ENCODE measurements around the gene PRMT6.
"Not testable (repeated sequence)": the region's sequence is repeated elsewhere in the genome, so short reads cannot be mapped to it uniquely, and the experiment has no call there.

Gene PRMT6

DNA sequence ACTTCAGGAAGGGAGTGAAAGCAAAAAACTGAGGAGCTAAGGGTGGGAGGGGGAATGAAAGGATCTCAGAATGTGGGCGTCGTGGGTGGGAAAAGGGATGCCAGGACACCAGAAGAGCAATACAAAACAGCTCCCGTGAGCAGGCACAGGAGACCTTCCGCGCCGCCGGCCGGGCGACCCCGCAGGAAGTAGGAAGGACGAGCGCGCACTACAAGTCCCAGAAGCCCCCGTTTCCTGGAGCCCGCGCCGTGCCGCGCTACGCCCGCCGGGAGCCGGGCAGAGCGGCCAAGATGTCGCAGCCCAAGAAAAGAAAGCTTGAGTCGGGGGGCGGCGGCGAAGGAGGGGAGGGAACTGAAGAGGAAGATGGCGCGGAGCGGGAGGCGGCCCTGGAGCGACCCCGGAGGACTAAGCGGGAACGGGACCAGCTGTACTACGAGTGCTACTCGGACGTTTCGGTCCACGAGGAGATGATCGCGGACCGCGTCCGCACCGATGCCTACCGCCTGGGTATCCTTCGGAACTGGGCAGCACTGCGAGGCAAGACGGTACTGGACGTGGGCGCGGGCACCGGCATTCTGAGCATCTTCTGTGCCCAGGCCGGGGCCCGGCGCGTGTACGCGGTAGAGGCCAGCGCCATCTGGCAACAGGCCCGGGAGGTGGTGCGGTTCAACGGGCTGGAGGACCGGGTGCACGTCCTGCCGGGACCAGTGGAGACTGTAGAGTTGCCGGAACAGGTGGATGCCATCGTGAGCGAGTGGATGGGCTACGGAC is at the start of gene PRMT6:
PRMT6 (plus strand) TSS at position 249 of the 771 bp plus-strand sequence; CDS start at position 291, 42 bp downstream.
- DNase-seq (ENCODE audit: low read depth), result peak; percentile 76

DNA sequence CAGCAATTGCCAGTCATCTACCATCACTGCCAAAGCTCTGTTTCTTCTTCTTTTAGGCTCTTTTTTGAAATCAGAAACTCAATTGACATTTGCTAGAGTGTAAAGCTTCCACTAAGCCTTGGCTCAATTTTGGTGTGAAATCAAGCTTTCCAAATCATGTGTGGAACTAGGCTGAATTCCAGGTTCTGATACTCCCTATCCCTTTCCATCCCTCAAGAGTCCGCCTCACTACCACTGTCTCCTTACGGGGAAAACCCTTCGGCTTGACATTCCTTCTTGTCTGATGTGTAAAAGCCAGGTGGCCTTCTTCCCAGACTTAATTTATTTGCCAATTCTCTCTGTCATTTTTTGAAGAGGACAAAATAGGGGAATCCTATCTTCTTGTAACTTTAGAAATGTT is 47.2 kb upstream of the PRMT6 start:
- DNase-seq (ENCODE audit: low read depth), result peak; percentile 17

DNA sequence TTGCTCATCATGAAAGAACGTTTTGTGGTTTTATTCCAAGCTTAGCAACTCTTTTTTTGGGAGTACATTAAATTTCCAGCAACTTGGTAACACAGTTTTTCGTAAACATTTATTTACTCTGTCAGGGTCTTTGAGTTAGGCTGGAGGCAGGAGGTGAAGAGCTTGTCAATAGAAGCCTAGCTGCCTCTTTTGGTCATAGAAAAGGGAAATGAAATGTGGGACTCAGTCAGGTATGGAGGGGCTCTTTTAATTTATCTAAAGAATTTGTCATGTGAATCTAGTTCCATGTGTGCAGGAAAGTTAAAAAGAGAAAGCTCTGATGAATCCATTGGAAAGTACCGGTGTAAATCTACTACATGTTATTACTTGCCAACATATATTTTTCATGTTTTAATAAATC is 45.9 kb upstream of the PRMT6 start:
- no peak for DNase-seq (ENCODE audit: low read depth)

DNA sequence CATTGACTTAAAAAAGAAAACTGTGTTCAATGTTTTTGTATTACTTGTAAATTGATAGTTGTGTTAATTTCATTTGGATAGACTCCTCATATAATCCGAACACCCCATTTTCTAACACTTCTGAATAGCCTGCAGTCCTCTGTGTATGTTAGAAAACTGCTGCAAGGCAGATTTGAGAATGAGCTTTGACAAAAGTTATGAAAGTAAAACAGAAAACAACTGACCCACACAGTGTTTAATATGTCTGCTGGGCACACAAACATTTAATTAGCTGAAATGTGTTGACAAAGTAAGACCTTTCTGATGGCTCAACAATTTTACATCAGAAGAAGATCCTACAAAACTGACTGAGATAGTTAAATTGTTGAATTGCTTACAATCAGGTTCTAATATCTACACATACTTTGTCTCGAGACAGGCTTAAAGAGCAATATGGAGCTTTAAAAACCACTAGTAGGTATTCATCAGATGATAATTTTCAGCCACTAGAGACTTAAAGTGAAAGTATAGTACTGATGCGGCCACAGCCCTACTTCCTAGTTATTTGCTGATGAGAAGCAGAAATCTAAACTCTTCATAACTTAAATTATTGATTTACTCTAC is 40.0 kb upstream of the PRMT6 start:
- no peak for DNase-seq (ENCODE audit: low read depth)

DNA sequence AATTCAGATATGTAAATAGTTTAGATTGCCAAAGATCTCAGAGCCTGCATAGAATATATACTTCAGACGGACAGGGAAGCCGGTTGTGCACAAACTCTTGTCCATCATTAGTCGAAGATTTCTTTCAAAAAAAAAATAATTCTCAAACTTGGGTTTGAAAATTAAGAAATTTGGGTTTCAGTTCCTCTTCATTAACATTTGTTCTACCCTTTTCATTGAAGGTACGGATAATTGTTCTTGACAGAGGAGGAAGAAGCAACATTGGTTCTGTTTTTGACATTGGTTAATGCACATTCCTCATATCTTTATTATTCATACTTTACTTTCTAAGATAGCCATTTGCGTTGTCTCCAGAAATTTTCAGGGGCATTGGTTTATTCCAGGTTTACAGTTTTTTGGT is 38.0 kb upstream of the PRMT6 start:
- DNase-seq (ENCODE audit: low read depth), result no peak

DNA sequence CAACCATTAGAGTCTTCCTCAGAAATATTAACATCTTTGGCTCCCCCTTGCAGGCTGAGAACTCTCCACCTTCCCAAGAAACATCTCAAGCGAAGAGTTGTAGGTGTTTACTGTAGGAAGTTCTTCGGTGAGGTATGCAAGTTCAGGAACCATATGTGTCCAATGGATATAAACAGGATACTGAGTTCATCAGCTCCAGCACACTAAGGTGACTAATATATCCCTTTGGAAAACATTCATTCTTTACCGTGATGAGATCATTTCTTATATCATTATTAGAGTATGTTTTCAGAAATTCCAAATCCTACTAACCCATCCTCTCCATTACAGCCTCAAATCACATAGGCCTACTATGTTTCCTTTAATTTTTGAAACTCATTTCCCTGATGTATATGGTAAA is 37.3 kb upstream of the PRMT6 start:
- DNase-seq (ENCODE audit: low read depth), result no peak

DNA sequence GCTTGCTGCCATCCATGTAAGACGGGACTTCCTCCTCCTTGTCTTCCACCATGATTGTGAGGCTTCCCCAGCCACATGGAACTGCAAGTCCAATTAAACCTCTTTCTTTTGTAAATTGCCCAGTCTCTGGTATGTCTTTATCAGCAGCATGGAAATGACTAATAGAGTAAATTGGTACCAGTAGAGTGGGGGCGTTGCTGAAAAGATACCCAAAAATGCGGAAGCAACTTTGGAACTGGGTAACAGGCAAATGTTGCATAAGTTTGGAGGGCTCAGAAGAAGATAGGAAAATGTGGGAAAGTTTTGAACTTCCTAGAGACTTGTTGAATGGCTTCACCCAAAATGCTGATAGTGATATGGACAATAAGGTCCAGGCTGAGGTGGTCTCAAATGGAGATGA is 17.6 kb upstream of the PRMT6 start:
- not testable (repeated sequence) for DNase-seq (ENCODE audit: low read depth)

DNA sequence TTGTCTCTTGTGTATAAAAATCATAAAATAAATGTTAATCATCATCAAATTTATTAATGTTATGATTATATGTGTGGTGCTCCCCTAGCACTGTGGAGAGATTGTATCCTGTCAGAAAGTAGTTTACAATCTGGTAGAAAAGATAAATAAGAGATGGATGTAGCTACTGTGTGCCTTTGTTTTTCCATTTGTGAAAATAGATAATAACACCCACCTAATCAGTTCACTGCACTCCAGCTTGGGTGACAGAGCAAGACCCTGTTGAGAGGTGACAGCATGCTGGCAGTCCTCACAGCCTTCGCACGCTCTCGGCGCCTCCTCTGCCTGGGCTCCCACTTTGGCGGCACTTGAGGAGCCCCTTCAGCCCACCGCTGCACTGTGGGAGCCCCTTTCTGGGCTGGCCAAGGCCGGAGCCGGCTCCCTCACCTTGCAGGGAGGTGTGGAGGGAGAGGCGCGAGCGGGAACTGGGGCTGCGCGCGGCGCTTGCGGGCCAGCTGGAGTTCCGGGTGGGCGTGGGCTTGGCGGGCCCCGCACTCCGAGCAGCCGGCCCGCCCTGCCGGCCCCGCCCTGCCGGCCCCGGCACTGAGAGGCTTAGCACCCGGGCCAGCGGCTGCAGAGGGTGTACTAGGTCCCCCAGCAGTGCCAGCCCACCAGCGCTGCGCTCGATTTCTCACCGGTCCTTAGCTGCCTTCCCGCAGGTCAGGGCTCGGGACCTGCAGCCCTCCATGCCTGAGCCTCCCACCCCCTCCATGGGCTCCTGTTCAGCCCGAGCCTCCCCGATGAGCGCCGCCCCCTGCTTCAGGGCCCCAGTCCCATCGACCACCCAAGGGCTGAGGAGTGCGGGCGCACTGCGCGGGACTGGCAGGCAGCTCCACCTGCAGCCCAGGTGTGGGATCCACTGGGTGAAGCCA is 11.9 kb upstream of the PRMT6 start:
- not testable (repeated sequence) for DNase-seq (ENCODE audit: low read depth)

DNA sequence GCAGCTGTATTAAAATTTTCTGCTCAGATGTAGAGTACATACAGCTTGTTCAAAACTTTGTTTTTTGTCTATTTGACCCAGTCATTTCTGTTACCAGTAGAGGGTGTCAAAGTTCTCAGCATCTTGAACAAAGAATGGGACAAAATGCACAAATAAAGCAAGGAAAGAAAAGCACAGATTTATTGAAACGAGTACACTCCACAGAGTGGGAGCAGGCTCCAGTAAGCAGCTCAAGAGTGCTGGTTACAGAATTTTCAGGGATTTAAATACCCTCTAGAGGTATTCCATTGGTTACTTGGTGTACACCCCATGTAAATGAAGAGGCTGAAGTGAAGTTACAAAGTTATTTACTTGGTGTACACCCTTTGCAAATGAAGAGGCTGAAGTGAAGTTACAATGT is 8.9 kb upstream of the PRMT6 start:
- DNase-seq (ENCODE audit: low read depth), result no peak

DNA sequence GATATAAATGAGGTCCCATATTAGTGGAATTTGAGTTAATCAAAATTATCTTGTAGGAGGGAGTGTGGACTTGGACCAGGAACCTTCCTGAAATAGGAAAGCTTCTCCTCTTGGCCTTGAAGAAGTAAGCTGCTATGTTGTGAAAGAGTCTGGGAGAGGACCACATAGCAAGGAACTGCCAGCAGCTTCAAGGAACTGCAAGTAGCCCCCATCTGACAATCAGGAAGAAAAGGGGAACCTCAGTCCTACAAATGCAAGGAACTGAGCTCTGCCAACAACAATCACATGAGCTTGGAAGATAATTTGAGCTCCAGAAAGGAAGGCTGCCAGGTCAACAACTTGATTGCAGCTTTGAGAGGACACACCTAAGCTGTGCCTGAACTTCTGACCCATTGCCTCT is 8.2 kb upstream of the PRMT6 start:
- no peak for DNase-seq (ENCODE audit: low read depth)

DNA sequence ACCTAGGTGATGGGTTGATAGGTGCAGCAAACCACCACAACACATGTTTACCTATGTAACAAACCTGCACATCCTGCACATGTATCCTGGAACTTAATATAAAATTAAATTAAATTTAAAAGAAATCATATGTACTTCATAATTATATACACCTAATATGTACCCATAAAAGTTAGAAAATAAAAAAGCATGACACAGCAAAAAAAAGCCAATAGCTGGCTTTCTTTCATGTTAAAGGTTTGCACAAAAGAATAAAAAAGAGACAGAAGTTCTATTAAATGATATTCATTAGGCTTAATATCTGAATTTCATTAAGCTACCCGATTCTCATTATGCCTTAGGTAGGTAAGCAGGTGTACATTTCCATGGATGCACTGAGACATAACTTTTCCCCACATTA is 5.2 kb upstream of the PRMT6 start:
- DNase-seq (ENCODE audit: low read depth), result no peak

DNA sequence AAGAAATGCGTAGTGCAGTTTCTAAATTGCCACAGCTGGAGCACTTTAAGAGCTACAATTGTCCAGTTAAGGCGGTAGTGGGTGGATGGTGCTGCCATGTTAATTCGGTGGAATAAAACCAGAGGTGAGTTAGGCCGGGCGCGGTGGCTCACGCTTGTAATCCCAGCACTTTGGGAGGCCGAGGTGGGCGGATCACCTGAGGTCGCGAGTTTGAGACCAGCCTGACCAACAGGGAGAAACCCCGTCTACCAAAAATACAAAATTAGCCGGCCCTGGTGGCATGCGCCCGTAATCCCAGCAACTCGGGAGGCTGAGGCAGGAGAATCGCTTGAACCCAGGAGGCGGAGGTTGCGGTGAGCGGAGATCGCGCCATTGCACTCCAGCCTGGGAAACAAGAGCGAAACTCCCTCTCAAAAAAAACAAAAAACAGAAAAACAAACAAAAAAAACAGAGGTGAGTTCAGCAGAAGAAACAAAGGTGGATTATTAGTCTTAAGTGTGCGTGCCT is 502 bp upstream of the PRMT6 start:
- DNase-seq (ENCODE audit: low read depth), result not testable (repeated sequence)

DNA sequence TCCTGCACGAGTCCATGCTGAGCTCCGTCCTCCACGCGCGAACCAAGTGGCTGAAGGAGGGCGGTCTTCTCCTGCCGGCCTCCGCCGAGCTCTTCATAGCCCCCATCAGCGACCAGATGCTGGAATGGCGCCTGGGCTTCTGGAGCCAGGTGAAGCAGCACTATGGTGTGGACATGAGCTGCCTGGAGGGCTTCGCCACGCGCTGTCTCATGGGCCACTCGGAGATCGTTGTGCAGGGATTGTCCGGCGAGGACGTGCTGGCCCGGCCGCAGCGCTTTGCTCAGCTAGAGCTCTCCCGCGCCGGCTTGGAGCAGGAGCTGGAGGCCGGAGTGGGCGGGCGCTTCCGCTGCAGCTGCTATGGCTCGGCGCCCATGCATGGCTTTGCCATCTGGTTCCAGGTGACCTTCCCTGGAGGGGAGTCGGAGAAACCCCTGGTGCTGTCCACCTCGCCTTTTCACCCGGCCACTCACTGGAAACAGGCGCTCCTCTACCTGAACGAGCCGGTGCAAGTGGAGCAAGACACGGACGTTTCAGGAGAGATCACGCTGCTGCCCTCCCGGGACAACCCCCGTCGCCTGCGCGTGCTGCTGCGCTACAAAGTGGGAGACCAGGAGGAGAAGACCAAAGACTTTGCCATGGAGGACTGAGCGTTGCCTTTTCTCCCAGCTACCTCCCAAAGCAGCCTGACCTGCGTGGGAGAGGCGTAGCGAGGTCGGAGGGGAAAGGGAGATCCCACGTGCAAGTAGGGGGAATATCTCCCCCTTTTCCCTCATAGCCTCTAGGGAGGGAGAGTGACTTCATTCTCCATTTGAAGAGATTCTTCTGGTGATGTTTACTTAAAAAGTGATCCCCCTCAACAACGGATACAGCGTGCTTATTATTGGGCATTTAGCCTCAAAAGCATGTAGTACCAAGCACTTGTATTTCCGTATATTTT is 991 bp downstream of the PRMT6 start:
- DNase-seq (ENCODE audit: low read depth), result peak; percentile 44

DNA sequence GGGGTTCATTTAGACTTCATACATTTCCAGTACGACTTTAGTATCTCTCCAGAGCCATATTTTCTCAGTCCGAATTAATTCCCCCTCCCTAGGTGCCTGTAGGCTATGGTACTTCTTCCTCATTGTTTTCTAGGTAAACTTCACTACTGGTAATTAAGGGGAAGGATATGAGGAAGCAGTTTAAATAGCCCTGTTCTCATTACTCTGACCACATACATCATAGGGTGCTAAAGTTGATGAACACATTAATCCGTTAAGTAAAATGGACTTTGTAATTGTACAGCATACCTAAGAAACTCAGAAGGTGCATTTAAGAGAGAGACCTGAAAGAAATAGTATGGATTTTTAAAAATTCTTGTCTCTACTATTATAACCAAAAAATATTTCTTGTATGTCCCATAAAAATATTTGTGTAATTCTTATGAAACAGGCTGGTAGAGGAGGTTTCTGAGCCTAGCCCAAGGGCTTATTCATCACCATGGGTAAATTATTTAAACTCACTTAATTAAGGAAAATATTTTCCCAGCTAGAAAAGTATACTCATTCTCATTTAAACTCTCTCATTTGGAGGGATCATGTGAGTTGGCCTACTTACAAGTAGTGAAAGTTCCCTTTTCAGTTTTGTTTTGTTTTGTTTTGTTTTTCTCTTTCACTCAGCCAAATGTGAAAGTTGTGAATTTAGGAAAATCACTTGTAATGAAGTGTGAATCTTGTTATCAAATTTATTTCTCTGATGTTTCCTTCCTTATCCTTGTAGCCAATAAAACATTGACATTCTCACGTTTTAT is 2.0 kb downstream of the PRMT6 start:
- DNase-seq (ENCODE audit: low read depth), result no peak

DNA sequence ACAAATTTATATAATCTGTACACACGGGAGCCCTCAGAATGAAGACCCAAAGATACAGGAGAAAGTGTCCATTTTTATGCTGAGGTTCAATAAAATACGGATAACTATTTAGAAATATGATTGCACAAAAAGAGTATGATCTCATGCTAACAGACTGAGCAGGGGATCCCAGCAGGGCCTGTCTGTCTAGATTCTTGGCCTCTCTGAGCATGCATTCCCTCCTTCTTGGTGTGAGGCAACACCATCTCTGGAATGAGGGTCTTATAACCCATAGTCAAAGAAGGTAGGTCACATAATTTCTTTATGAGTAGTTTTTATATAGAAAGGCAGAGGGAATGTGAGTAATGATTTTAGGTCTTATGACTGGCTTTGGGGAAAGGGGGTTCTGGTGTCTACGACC is 5.4 kb downstream of the PRMT6 start:
- no peak for DNase-seq (ENCODE audit: low read depth)

DNA sequence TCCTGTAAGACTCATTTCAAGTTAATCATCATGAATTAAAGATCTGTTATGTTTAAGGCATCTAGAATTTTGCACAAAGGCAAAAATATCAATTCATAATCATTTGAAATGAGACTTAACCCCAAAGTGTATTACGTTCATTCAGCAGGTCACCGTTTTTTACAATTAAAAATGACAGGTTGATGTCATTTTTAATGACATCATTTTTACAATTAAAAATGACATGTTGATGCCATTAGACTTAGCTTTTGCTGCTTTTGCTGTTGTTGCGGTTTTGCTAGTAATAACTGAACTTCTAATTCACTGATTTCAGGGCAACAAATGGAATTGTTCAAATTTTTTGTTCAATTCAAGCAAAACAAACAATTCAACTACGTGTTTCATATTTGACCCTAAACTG is 17.0 kb downstream of the PRMT6 start:
- DNase-seq (ENCODE audit: low read depth), result no peak

DNA sequence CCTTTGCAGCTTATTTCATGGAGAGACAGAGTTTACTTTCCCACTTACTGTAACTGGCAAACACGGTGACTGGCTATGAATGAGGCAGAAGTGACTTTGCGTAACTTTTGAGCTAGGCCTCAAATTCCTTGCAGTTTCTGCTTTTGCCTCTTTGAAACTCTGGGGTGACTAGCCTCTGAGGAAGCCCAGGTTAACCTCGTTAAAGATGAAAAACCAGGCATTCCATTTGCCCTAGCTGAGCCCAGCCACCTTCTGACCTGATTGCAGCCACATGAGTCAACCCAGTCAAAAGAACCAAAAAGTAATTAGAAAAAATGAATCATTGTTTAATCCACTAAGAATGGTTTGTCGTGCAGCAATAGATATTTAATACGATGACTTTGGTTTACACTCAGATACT is 20.4 kb downstream of the PRMT6 start:
- peak; percentile 76 for DNase-seq (ENCODE audit: low read depth)

DNA sequence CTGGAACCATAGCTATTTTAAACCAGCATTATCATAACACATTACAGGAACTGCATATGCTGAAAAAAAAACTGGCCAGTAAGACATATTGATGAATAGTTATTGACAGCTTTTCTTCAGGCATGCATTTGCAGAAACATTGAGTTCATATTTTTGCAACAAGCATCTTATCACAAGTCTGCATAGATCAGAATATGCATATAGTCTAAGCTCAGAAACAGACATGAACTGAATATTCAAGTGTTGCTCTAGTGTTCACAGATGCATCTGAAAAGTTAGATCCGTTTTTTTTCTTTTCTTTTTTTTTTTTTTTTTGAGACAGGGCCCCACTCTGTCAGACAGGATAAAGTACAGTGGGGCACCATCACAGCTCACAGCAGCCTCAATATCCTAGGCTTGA is 22.8 kb downstream of the PRMT6 start:
- DNase-seq (ENCODE audit: low read depth), result no peak

DNA sequence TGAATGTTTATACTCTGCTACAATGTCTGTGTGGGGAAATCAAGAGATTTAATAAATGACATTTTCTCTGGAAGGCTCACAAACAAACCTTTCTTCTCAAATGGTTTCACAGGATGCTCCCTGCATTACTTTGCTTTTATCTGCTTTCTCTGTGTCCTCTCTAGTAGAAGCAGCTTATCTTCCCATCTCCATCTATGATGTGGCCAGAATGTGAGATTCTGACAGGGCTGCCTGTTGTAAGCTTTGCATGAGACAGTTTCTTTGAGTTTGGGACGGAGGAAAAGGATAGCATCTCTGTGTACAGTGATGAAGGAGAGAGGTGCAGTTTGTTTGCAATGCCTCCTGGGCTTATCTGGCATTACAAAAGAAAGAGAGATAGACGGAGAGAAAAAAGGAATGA is 24.6 kb downstream of the PRMT6 start:
- DNase-seq (ENCODE audit: low read depth), result no peak

DNA sequence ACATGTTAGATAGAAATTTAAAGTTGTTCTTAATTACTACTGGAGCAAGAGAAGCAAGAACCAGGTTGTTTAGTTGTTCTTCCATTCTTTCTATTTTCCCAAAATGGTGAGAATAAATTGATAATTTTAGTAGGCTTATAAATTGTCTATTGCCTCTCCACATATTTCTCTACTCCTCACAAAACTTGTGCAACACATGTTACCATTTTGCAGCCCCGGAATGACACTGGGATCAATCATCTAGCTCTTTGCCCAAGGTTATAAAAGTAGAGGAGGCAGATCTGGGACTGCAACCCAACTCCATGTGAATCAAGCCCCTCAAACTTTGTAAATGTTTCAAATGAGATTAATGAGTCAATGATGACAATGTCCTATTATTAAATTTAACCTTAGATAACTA is 34.9 kb downstream of the PRMT6 start:
- no peak for DNase-seq (ENCODE audit: low read depth)

DNA sequence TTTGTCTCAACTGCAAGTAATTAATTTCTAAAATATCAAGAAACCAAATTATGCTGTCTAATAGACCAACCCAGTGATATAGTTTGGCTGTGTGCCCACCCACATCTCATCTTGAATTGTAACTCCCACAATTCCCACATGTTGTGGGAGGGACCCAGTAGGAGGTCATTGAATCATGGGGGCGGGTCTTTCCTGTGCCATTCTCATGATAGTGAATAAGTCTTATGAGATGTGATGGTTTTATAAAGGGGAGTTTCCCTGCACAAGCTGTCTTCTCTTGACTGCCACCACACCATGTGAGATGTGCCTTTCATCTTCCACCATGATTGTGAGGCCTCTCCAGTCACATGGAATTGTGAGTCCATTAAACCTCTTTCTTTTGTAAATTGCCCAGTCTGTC is 36.9 kb downstream of the PRMT6 start:
- not testable (repeated sequence) for DNase-seq (ENCODE audit: low read depth)

All from fibroblast of gingiva (primary cell).